K562 (cell line): ENCODE results near the gene NDST4. TPM values are rescaled to one million over a fixed set of nuclear protein-coding genes. Genes with fewer than 3 reads are reported as not detected.

ENCODE experiments used
- ATAC-seq: fragments of 200-7000 bp; cut with Tn5 transposase; 3 replicates; pipeline ENCODE4 v1.9.1; 2020; ENCODE audit warnings: moderate library complexity
- BruUV-seq: library from RNA; stranded (reverse); fragments of 400-500 nt; replicated peaks from 2 replicates; lab custom pipeline; 2021; lab: Mats Ljungman, UMichigan
- CTCF ChIA-PET: fragments of 300-600 bp; formaldehyde crosslinking; extraction: SDS; loops from one replicate; lab custom pipeline; 2021; ENCODE audit warnings: low intra/inter-chr PET ratio; lab: Yijun Ruan, JAX
- POLR2A ChIA-PET: fragments of 300-600, 350-650 bp; sonication (Branson Sonifier 250); formaldehyde crosslinking; extraction: SDS; loops from one replicate; lab custom pipeline; 2021; ENCODE audit warnings: antibody characterized with exemption, inconsistent platforms; lab: Yijun Ruan, JAX
- DNase-seq, 4 experiments: peaks; one replicate each; pipeline versions ENCODE4 v3.0.0 to v3.0.0-alpha.2; 2011 to 2018; ENCODE audit warnings: low spot score in 3 of 4, mixed read lengths in 3 of 4; ENCODE audit errors: extremely low read depth in 1 of 4
- FAIRE-seq: peaks from 2 replicates; lab custom pipeline; 2011; peaks lifted over from hg19 to GRCh38; lab: Jason Lieb, UNC
- H2AFZ ChIP-seq: 2 replicates; pipeline ENCODE4 v1.6.0; 2011; ENCODE audit warnings: low read depth, low read length, control low read depth, inconsistent platforms
- H3K27ac ChIP-seq: fragments of 200-600 bp; 3 replicates; pipeline ENCODE4 v1.8.0; 2011; ENCODE audit warnings: low read depth, mild to moderate bottlenecking, control low read depth, inconsistent platforms, low read length, moderate library complexity, mixed read lengths; ENCODE audit errors: extremely low read depth
- H3K27me3 ChIP-seq, 2 experiments: fragments of 300-600 bp in 1 of 2; 2 replicates in 1 of 2; 3 replicates in 1 of 2; pipeline versions ENCODE4 v1.6.0 to v1.8.0; 2011; ENCODE audit warnings: inconsistent platforms in 2 of 2, low read length in 2 of 2, mild to moderate bottlenecking in 1 of 2, mixed read lengths in 1 of 2, moderate library complexity in 1 of 2; ENCODE audit not compliant: control insufficient read depth in 2 of 2, insufficient read depth in 2 of 2
- H3K36me3 ChIP-seq: fragments of 300-600 bp; 3 replicates; pipeline ENCODE4 v1.8.0; 2011; ENCODE audit warnings: mild to moderate bottlenecking, low read length, inconsistent platforms; ENCODE audit not compliant: control insufficient read depth, insufficient read depth
- H3K4me1 ChIP-seq, 2 experiments: fragments of 200-600 bp in 1 of 2; replicated peaks in 1 of 2; 2 replicates in 1 of 2; 3 replicates in 1 of 2; pipeline versions ENCODE4 v1.5.1 to v1.8.0; 2011; ENCODE audit warnings: inconsistent platforms in 2 of 2, low read length in 2 of 2, mild to moderate bottlenecking in 1 of 2, mixed read lengths in 1 of 2, moderate library complexity in 1 of 2; ENCODE audit not compliant: control insufficient read depth in 2 of 2, insufficient read depth in 2 of 2
- H3K4me2 ChIP-seq: 2 replicates; pipeline ENCODE4 v1.6.1; 2011; ENCODE audit warnings: low read length, control low read depth, inconsistent platforms, mixed read lengths; ENCODE audit not compliant: insufficient read depth
- H3K4me3 ChIP-seq: fragments of 200-600 bp; sonication (generic), shearing (Covaris generic); 2 replicates; pipeline ENCODE4 v1.5.1; 2016; ENCODE audit warnings: control low read depth, inconsistent platforms
- H3K79me2 ChIP-seq: fragments of 200-600 bp; 3 replicates; pipeline ENCODE4 v1.8.0; 2011; ENCODE audit warnings: low read length, inconsistent platforms; ENCODE audit not compliant: control insufficient read depth, insufficient read depth
- H3K9ac ChIP-seq, 2 experiments: 2 replicates each; pipeline versions ENCODE4 v1.6.0 to v1.6.1; 2011; ENCODE audit warnings: low read depth in 2 of 2, low read length in 2 of 2, control low read depth in 1 of 2, inconsistent platforms in 1 of 2, mild to moderate bottlenecking in 1 of 2, mixed read lengths in 1 of 2; ENCODE audit not compliant: insufficient read depth in 1 of 2
- H3K9me1 ChIP-seq: one replicate; pipeline ENCODE4 v1.6.0; 2011; ENCODE audit warnings: inconsistent platforms, mild to moderate bottlenecking, low read length, moderate library complexity; ENCODE audit not compliant: control insufficient read depth, insufficient read depth
- H3K9me3 ChIP-seq: replicated peaks from 2 replicates; pipeline ENCODE4 v1.5.1; 2011; ENCODE audit warnings: low read depth, low read length, inconsistent platforms; ENCODE audit not compliant: control insufficient read depth, insufficient read depth
- H4K20me1 ChIP-seq: replicated peaks from 2 replicates; pipeline ENCODE4 v1.6.1; 2011; ENCODE audit warnings: low read length, inconsistent platforms, mixed read lengths; ENCODE audit not compliant: control insufficient read depth, insufficient read depth
- FOXK2 ChIP-seq, 2 experiments: fragments of 450-650 bp; IDR thresholded peaks in 1 of 2; conservative IDR thresholded peaks in 1 of 2; 2 replicates each; pipeline ENCODE4 v1.6.1; 2016; ENCODE audit warnings: low read depth in 2 of 2, mild to moderate bottlenecking in 1 of 2
- MCM3 ChIP-seq: fragments of 450-650 bp; IDR thresholded peaks from 2 replicates; pipeline ENCODE4 v1.6.1; 2016
- NEUROD1 ChIP-seq: fragments of 150-350 bp; IDR thresholded peaks from 2 replicates; pipeline ENCODE4 v1.6.1; 2014; ENCODE audit warnings: borderline replicate concordance, low read length, low read depth; ENCODE audit not compliant: partially characterized antibody
- SIN3B ChIP-seq: fragments of 450-650 bp; IDR thresholded peaks from 2 replicates; pipeline ENCODE4 v1.6.1; 2017; ENCODE audit warnings: low read depth, mild to moderate bottlenecking, moderate library complexity
- SMARCB1 ChIP-seq: IDR thresholded peaks from 2 replicates; pipeline ENCODE4 v1.6.1; 2011; ENCODE audit warnings: improper control_type of control experiment, low read depth; ENCODE audit not compliant: insufficient read length
- ZNF239 ChIP-seq: fragments of 250-450 bp; sonication (Bioruptor Pico); IDR thresholded peaks from 2 replicates; pipeline ENCODE4 v1.4.0; 2020; ENCODE audit warnings: mild to moderate bottlenecking
- WGBS: fragments of 100-300 bp; shearing (Covaris generic); methylation state at CpG from one replicate; pipeline ENCODE4 v1.1.6; 2016; ENCODE audit warnings: low coverage, mixed read lengths; ENCODE audit not compliant: insufficient coverage; ENCODE audit errors: missing lambda C conversion rate; 5-methylcytosine and 5-hydroxymethylcytosine counted together
- in situ Hi-C: fragments of 300-500 bp; cut with MboI; formaldehyde crosslinking; loops from 4 replicates; pipeline ENCODE4 v1.15.0; 2018; ENCODE audit warnings: inconsistent platforms, mixed read lengths
- intact Hi-C: fragments of 100-400 bp; cut with micrococcal nuclease; formaldehyde crosslinking; loops from 2 replicates; pipeline ENCODE4 v1.14.2; 2022
- polyA plus RNA-seq, 8 experiments: library from polyadenylated mRNA; depleted of rRNA in 4 of 8; stranded (reverse) in 5 of 8; unstranded in 3 of 8; fragments of >200 nt; fragmentation: Nextera tagmentation in 2 of 8; fragmentation: Illumina TruSeq in 1 of 8; extraction: Ambion mirVana in 2 of 8; extraction: Trizol in 1 of 8; gene quantifications; 2 replicates each; pipeline versions ENCODE4 v1.2.1 to v1.2.3, GENCODE V29; 2011 to 2014; ENCODE audit warnings: inconsistent platforms in 1 of 8, missing spikeins in 1 of 8
- small RNA-seq: library from RNA; depleted of rRNA; stranded (forward); fragments of <200 nt; gene quantifications from one replicate; pipeline ENCODE3, GENCODE V24; 2014
- total RNA-seq, 7 experiments: library from RNA; depleted of rRNA in 6 of 7; stranded (reverse); fragments of >200 nt in 6 of 7; fragmentation: Illumina TruSeq in 2 of 7; extraction: Trizol in 2 of 7; gene quantifications; 2 replicates each; pipeline versions ENCODE4 v1.2.1 to v1.2.3, GENCODE V29; 2011 to 2021; ENCODE audit warnings: low replicate concordance in 1 of 7
- TF ChIP-seq, protein P1 (sequence below): fragments of 450-650 bp; formaldehyde crosslinking; IDR thresholded peaks from 2 replicates; pipeline ENCODE4 v1.4.0; 2020; ENCODE audit warnings: mild to moderate bottlenecking, mixed read lengths

Gene NDST4
- total and polyA plus RNA-seq, 9 of the 15 experiments (the other 6 are each of a cell fraction or from before 2014, with no cell fraction given): not detected

DNA sequence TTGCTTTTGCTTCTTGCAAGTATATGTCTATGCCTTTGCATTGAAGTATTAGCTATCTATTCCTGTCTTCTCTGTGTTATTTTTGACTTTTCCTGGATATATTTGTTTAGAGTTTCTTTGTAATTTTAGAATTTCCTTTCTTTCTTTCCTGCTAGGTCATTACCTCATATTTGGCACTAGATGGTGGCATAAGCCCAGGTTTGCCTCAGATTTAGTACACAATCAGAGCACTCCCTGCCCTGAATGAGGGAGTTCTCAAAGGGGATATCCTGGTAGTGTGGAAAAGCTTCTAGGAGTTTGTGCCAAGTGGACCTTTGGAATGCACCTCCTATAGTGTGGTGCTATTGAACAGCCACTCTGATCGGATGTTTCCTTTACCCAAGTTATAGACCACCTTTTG is 333.2 kb downstream of the NDST4 start:
- H3K9me1 ChIP-seq: no peaks in the 10 kb centered on the region
- H3K9ac ChIP-seq: no peak overlapping the region
- no peaks in the 10 kb centered on the region for H3K36me3 ChIP-seq
- in situ Hi-C loops: no loop called here
- no TSS peak for BruUV-seq
- no peaks in the 10 kb centered on the region for H4K20me1 ChIP-seq
- H3K4me3 ChIP-seq: no peak overlapping the region
- no peak overlapping the region for H2AFZ ChIP-seq
- FAIRE-seq (no peak), DNase-seq (no peak)
- H3K27ac ChIP-seq: no peak overlapping the region
- H3K9me3 ChIP-seq: no peaks in the 10 kb centered on the region
- WGBS: 0% methylated on average over 1 of the region's 1 CpG
- H3K4me2 ChIP-seq: no peak overlapping the region
- ChIA-PET CTCF (no interaction called here), POLR2A (no interaction called here)
- no peaks in the 10 kb centered on the region for H3K27me3 ChIP-seq
- no peaks in the 10 kb centered on the region for H3K79me2 ChIP-seq
- TF ChIP-seq MCM3 (no peak), SIN3B (no peak), NEUROD1 (no peak), SMARCB1 (no peak), FOXK2 (conservative IDR thresholded peaks at IDR 0.05 in 1 of 2, IDR thresholded peaks at IDR 0.05 in 1 of 2; ENCODE audit: low read depth in 2 of 2) (no peak), ZNF239 (CRISPR knock-in tag) (no peak)
- TF ChIP-seq, protein P1, sequence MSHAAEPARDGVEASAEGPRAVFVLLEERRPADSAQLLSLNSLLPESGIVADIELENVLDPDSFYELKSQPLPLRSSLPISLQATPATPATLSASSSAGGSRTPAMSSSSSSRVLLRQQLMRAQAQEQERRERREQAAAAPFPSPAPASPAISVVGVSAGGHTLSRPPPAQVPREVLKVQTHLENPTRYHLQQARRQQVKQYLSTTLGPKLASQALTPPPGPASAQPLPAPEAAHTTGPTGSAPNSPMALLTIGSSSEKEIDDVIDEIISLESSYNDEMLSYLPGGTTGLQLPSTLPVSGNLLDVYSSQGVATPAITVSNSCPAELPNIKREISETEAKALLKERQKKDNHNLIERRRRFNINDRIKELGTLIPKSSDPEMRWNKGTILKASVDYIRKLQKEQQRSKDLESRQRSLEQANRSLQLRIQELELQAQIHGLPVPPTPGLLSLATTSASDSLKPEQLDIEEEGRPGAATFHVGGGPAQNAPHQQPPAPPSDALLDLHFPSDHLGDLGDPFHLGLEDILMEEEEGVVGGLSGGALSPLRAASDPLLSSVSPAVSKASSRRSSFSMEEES (CRISPR knock-in tag): no peak
- TF ChIP-seq, all 486 proteins: peak for 0
- H3K4me1 ChIP-seq: no peaks in the 10 kb centered on the region
- ATAC-seq: no peak
- intact Hi-C loops: no loop called here

Small RNA genes within 50 kb of the gene (small RNA-seq; reads per million reads assigned to genes)
- not detected for gene RN7SL808P
